AG04449 (cell line): ENCODE measurements around the gene CABLES2.

ENCODE experiments used
- CTCF ChIA-PET: fragments of 350-600 bp; formaldehyde crosslinking; extraction: SDS; loops from one replicate; lab custom pipeline; 2021; ENCODE audit warnings: antibody characterized with exemption; lab: Yijun Ruan, JAX
- POLR2A ChIA-PET: fragments of 400-600, 350-600 bp; formaldehyde crosslinking; extraction: SDS; loops from one replicate; lab custom pipeline; 2020; ENCODE audit warnings: antibody characterized with exemption, inconsistent platforms; lab: Yijun Ruan, JAX
- DNase-seq: peaks from one replicate; pipeline ENCODE4 v3.0.0-alpha.2; 2010; ENCODE audit warnings: low read depth, low spot score
- H3K4me3 ChIP-seq: 2 replicates; pipeline ENCODE4 v1.5.1; 2011; ENCODE audit warnings: low read depth, mild to moderate bottlenecking, control low read depth, low read length
- CTCF ChIP-seq: IDR thresholded peaks from one replicate; pipeline ENCODE4 v1.5.1; 2011; ENCODE audit warnings: mild to moderate bottlenecking, moderate library complexity, low read length, control low read depth, inconsistent platforms; ENCODE audit not compliant: insufficient read depth; ENCODE audit errors: missing control alignments

CABLES2 gene

DNA sequence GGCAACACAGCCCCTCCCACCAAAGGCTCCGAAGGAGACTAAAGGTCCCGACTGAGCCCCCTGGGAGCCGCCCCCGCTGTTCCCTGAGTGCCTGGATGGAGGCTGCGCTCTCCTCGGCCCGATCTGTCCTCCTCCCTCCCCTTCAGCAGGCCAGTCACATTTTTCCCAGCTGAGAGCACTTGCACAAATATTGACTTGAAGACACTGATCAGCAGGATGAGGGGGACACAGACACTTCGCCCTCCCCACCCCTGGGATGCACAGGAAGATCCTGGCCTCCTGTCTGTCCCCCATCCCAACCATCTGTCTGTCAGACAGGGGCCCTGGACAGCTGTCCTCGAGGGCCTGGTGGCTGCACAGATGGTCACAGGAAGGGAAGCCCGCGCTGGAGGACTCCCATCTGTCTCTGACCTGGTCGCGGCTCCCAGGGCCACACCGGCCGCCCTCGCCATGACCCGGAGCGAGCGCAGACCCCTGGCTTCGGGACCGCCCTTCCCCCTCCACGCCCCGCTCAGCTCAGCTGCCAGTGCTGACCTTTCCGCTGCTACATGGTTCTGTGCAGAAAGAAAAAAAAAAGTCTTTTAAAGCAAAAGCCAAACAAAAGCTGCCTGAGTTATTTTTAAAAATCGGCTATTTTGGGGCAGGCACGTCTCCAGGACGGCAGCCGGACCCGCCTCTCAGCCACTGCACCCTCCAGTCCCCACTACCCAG, 51.1 kb downstream of the CABLES2 start:
- POLR2A ChIA-PET = no interaction called here
- TF ChIP-seq CTCF = no peak
- DNase-seq = no peak
- no peak overlapping the region for H3K4me3 ChIP-seq
- CTCF ChIA-PET = interaction anchor here (1.9 to 2.2 kb wide), 2 partner anchors 13 to 27 kb away, joined by 5 to 7 read pairs; no protein-coding TSS in a partner anchor

GRCh38 chr20:62355516-62355877, 51.6 kb downstream of the CABLES2 start:
- POLR2A ChIA-PET = no interaction called here
- TF ChIP-seq CTCF = no peak
- no peak overlapping the region for H3K4me3 ChIP-seq
- DNase-seq = no peak
- CTCF ChIA-PET = interaction anchor here (1.9 kb wide), 1 partner anchor 13 kb away, joined by 5 read pairs; no protein-coding TSS in a partner anchor

- no peak for DNase-seq
- ChIA-PET POLR2A (interaction anchor here (0.5 kb wide), 1 partner anchor 517 kb away, joined by 5 read pairs; no protein-coding TSS in a partner anchor), CTCF (no interaction called here)
- no peak for TF ChIP-seq CTCF
- no peak overlapping the region for H3K4me3 ChIP-seq
Measured at GRCh38 chr20:62354811-62355341, 52.2 kb downstream of the CABLES2 start.

- POLR2A ChIA-PET = no interaction called here
- CTCF ChIA-PET = no interaction called here
- no peak for DNase-seq
- no peak for TF ChIP-seq CTCF
- H3K4me3 ChIP-seq = no peak overlapping the region
Measured at GRCh38 chr20:62354031-62354808, 52.9 kb downstream of the CABLES2 start.

GRCh38 chr20:62353289-62354030, 53.6 kb downstream of the CABLES2 start:
- POLR2A ChIA-PET = no interaction called here
- H3K4me3 ChIP-seq = no peak overlapping the region
- TF ChIP-seq CTCF = no peak
- CTCF ChIA-PET = no interaction called here
- DNase-seq = no peak
